NCI-H1105 treated with DMSO at 0.1 percent for 48 hours (cell line): ENCODE measurements around the gene MASP2.
A peak's percentile ranks its signal among the peaks of the same experiment; 100 is the strongest.
"Not testable (repeated sequence)": the region's sequence is repeated elsewhere in the genome, so short reads cannot be mapped to it uniquely, and the experiment has no call there.

Experiments
- DNase-seq: peaks from one replicate; lab custom pipeline; 2025; lab: John Stamatoyannopoulos, UW

Gene MASP2

GRCh38 chr1:11046625-11047365 lies at the start of gene MASP2:
MASP2 (minus strand) TSS chr1:11047239; CDS start chr1:11047207, 32 bp downstream.
- DNase-seq, result no peak

- DNase-seq, result not testable (repeated sequence)
Observed at GRCh38 chr1:11083784-11084183, 36.7 kb upstream of the MASP2 start.

DNA sequence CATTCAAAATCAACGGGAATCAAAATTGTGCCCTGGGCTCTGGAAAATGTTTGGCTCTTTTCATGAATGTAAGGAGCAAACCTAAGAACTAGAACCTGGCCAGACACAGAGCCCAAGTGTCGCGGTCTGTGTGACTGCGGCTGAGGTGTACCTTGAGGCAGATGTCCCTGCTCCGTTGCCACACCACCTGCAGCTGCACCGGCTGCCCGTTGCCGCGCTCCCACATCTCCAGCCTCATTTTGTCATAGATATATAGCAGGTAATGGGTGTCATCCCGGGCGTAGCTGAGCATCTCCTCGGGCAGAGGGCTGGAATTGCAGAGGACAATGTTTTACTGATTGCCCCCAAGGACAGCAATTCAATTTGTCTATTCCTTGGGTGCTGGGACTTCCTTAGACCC lies 33.9 kb upstream of the MASP2 start:
- DNase-seq, result no peak

GRCh38 chr1:11078631-11079030 lies 31.6 kb upstream of the MASP2 start:
- no peak for DNase-seq

- not testable (repeated sequence) for DNase-seq
Observed at GRCh38 chr1:11073398-11073797, 26.4 kb upstream of the MASP2 start.

- DNase-seq, result peak; percentile 70
Observed at GRCh38 chr1:11072216-11072917, 25.3 kb upstream of the MASP2 start.

DNA sequence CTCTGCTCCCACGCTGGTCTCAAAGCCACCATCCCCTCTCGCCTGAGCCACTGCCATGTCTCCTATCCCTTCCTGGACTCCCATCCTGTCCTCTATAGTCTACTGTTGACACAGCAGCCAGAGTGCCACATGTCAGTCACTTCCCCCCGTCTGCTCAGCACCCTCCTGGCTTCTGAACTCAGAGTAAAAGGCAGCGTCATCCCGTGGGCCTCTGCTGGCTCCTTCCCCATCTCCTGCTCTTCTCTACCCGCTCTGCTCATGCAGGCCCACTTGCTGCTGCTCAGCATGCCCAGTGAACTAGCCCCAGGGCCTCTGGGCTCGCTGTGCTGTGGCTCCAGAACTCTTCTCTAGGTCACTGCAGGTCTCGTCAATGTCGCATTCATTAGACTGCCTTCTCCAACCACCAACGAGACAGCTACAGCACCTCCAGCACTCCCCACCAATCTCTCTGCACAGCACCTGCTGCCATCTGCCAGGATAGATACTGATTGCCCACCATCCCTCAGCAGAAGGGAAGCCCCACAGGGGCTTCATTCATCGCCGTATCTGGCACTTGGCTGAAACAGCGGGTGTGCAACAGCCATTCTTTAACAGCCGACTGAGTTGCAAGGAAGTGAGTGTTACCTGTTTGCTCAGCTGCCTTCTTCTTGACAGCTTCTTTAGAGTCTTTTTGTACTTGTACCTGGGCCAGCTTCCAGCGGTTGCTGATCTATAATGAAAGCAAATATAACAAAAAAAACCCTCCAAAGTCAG lies 24.6 kb upstream of the MASP2 start:
- DNase-seq, result peak; percentile 83

DNA sequence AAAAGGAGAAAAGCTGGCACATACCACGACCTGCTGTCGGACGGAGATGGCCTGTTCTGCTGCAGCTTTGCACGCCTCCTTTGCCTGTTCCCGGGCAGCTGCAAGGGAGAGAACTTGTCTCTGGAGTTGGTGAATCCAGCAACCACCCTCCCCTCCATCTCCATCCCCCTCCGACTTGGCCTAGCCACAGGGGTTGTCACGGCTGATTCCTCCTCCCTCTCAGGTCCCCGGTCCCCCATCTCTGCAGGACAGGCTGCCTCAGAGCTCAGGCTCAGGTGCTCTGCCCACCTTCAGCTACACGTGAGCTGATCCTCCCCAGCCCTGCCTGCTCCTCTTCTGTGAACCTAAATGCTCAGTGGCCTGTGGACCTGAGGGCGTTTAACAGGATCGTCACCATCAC lies 23.8 kb upstream of the MASP2 start:
- DNase-seq, result no peak

DNA sequence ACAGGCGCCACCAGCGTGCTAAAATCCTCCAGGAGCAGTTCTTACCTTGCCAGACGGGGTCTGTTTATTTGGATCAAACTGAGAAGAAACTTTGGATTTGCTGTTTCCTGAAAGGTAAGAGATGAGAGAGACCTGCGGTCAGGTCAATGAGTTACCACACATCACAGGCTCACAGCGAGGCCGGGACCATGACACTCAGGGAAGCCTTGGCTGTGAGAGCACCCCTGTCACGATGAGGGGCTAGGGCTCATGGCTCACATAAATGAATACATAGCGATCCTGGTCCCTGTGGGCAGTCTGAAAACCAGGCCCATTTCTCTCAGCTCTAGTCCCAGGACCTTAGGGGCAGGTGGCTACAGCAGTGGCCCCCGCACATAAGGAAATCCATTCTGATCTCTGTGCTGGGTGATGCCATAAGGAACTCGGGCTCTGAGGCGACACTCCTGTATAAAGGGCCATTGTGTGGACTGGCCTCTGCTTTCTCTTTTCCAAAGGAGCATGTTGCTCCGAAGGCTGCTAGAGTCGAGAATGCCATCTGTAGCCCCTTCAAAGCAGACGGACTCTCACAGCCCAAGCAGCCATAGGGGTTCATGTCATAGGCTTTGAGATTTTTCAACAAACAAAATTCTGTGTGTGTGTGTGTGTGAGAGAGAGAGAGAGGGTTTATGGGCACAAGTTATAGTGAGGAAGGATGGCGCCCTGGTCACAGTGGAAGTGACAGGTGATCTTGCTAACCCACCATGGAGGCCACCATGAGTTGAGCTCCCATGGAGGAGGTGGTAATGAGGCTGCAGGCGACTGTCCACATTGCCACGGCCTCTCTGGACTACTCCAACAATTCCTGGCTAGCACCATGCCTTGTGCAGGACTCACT lies 21.8 kb upstream of the MASP2 start:
- DNase-seq, result no peak

DNA sequence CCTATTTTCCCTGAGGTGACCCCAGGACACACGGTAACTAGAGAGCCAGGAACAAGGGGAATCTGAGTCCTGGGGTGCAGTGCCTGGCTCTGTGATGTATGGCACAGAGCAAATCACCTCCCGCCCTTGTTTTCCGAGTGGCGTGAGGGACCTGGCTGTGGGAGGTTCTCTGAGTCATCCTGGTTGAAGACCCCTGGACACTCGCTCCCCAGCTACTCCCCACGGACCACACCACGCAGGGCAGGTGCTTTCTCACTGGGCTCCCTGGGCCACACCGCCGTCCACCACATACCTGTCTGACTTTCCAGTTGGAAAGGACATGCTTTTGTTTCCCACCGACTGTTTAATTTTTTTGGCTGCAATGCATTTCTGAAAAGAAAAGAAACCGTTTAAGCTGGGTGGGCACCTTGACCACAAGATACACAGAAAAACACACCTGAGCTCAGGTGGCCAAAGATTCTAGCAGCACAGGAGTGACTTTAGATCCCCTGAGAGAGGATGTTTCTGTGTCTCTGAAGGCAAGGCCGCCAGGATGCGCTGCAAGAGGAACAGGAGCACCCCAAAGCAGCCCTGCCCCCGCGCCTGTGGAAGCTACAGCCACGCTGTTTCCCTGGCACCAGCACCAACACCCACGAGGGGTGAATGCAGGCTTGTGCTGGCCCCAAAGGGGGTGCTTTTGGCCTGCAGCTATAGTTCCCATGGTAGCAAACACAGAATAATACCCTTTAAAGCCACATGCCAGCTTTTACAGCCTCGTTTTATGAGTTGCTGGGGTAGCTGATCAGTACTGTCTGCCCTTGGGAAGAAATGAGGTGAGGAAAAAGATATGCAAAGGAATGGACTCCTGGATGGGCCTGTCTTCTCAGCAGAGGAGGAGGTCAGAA lies 20.9 kb upstream of the MASP2 start:
- no peak for DNase-seq

- no peak for DNase-seq
Observed at GRCh38 chr1:11065796-11066195, 18.8 kb upstream of the MASP2 start.

GRCh38 chr1:11064942-11065341 lies 17.9 kb upstream of the MASP2 start:
- no peak for DNase-seq

GRCh38 chr1:11063937-11064537 lies 17.0 kb upstream of the MASP2 start:
- not testable (repeated sequence) for DNase-seq

DNA sequence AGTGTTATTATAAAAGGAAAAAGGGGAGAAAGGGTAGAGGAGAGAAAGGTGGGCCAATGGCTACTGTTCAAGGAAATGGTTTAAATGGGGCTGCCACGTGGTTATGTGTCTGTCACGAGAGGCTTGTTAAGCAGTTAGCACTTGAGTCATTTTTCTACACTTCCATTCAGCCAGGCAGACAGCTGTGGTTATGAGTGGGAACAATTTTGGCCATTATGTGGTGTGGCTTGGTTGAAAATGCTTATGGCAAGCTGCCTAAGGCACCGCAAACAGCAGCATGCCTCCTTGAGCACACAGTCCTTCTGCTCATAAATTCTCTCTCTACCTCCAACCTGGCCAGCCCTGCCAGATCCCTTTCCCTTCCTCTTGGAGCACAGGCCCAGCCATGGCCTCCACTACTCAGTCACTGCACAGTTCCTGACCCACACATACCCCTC lies 15.9 kb upstream of the MASP2 start:
- peak; percentile 74 for DNase-seq

GRCh38 chr1:11061652-11062365 lies 14.8 kb upstream of the MASP2 start:
- no peak for DNase-seq

- DNase-seq, result peak; percentile 91
Observed at GRCh38 chr1:11059968-11060830, 13.2 kb upstream of the MASP2 start, which contains the start of gene SRM. SRM (minus strand) TSS chr1:11060018; CDS start chr1:11059943, 75 bp downstream.

DNA sequence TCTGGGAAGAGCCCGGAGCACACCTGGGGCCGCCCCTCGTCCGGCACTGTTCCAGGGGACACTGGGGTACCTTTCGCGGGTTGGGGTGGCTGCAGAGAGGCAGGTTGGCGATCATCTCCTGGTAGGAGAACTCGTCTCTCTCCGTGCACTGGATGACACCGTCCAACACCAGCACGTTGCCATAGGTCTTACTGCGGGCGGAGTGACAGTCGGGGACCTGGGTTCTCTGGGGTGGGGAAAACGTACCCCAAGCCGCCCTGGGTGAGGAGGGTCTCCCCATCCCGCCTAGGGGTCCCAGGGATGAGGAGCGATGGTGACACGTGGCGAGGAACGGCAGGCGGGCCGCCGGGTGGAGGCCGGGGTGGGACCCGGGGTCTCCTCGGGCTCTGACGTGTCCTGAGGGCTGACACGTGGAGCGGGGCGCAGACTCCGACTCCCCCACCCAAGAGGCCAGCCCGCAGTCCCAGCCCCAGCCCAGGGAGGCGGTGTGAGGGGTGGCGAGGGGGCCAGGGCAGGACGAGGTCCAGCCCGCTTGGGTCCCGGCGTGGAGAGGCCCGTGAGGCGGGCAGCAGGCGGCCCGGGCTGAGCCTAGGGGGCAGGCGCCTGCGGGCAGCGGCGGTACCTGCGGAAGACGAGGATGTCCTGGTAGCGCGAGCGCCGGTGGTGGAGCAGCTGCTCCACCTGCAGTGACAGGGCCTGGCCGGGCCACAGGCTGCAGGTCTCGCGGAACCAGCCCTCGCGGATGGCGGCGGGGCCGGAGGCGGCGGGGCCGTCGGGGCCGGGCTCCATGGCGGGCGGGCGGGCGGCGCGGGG lies 12.3 kb upstream of the MASP2 start:
- DNase-seq, result peak; percentile 61
